GDM1 (cell line): ENCODE measurements around the gene C14orf132.

Experiments
- DNase-seq: peaks from one replicate; lab custom pipeline; 2025; lab: John Stamatoyannopoulos, UW

Gene C14orf132

DNA sequence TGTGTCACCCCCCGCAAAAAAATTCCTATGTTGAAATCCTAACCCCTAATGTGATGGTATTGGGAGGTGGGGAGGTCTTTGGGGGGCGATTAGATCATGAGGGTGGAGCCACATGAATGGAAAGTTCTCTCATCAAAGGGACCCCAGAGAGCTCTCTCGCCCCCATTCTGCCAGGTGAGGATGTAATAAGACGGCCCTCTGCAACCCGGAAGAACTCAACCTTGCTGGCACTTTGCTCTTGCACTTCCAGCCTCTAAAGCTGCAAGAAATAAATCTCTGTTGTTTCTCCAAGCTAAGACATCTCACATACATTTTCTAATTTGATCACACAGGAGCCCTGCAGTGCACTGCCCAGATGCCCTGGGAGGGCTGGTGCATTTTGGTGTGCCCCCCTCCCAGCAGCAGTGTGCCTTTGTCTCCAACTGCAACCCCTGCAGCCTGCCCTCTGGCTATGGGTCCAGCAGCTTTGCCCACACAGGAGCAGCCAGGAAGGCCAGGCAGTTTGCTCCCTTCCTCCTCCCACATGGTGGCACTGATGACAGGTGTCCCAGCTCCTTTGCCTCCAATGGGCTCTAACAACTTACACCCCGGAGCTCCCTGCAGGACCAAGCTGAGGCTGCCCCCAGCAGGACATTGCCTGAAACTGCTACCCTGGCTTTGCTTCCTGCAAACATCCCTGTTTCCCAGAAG lies 59.3 kb downstream of the C14orf132 start:
- DNase-seq: no peak

- no peak for DNase-seq
These were observed 59.8 kb downstream of the C14orf132 start for GRCh38 chr14:96098999-96099335.

DNA sequence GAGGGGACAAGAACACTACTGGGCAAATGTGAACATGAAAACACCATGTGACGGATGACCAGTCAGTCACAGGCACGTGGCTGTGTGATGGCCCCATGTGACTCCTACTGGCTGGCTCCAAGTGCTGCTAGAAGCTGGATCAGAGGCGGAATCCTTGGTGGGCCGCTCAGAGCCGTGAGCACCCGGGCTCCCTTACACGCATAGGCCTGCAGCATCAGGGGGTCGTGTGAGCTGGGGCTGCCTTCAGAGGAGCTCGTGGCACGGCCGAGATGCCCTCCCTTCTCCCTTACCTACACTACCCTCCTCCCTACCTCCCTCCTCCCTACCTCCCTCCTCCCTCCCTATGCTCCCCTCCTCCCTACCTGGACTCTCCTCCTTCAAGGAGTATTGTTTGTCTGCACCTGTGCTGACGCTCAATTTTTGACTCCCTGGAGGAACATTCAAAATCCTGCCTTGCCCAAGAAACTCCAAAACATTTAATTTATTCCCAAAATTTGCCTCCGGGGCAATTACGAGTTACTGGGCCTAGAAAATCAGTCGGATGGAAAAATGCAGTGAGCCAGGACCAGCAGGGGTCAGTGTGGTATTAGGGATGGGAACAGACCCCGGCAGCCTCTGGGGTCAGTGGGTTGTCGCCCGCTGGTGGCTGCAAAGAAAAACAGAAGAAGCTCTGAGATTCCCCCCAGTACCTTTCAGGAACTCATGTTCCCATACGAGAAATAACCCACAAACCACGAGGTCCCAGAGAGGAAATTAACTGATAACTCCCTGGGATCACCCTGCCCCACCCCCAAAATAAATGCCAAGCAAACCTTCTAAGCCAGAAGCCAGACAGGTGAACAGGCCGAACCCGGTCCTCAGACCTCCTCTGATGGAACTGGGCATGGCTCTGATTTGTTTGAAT lies 61.3 kb downstream of the C14orf132 start:
- DNase-seq: peak; percentile 22

DNA sequence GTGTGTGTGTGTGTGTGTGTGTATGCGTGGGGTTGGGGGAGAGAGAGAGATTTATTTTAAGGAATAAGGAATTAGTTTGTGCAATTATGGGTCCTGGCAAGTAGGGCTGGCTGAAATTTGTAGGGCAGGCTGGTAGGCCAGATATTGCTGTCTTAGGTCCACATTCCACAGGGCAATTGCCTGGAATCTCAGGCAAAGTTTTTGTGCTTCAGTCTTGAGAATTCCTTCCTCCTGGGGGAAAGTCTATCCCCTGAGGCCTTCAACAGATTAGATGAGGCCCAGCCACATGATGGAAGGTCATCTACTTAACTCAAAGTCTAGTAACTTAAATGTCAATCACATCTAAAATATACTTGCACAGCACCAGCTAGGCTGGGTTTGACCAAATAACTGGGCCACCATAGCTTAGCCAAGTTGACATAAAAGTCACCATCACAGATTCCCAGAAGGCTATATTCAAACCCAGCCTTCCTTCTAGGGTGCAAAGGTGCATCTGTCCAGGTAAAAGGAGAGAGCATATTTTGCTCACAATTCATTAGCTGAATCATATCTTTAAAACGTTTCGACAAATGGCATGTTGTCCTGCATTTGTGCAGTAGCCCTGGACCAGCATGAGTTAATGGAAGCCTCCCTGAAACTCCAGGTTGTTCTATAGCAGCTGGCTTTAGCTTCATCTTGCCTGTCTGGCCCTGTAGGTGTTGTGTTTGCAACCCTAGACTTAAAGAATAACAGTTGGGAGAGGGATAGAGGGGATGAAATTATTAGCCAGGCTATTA lies 63.1 kb downstream of the C14orf132 start:
- no peak for DNase-seq

DNA sequence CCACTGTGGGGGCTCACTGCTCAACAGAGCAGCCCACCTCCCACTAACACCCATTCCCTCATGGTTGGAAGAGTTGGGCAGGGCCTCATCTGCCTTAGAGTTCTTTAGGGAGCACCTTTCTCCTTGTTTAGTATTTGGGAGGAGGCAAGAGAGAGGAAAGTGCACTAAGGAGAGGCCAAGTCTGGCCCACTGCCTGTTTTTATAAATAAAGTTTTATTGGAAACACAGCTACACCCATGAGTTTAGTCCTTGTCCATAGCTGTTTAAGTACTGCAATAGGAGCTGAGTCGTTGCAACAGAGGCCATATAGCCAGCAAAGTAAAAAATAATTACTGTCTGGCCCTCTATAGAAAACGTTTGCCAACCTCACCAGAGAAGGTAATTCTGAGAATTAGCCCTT lies 63.9 kb downstream of the C14orf132 start:
- DNase-seq: no peak

DNA sequence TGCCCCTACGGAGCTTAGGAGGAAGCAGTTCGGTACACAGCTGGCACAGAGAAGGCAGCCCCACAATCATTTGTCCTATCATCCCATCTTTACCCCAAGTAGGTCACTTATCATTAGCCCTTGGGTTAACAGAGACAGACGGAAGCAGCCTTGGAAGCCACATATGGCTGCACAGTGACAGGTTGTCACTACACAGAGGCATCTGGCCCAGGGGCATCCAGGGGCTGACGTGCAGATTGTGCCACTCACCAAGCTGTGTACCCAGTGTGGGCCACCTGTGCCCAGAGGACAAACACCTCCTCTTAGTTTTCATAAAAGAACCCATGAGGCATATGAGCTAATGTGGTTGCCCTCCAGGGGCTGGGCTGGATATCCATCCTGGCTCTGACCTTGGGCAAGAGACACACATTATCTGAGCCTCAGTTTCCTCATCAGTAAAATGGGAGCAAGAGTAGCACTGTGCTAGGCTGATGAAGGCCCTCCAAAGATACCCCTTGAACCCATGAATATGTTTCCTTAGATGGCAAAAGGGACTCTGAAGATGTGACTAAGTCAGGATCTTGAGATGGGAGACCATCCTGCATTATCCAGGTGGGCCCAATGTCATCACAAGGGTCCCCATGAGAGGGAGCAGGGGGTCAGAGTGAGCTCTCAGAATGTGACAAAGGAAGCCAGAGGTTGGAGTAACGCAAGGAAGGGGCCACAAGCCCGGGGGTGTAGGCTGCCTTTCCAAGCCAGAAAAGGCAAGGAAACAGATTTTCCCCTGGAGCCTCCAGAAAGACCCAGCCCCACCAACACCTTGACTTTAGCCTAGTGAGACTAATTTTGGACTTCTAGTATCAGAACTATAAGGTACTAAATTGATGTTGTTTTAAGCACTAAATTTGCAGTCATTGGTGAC lies 64.6 kb downstream of the C14orf132 start:
- no peak for DNase-seq

GRCh38 chr14:96104469-96105057 lies 65.4 kb downstream of the C14orf132 start:
- DNase-seq: no peak

GRCh38 chr14:96105089-96105925 lies 66.1 kb downstream of the C14orf132 start:
- DNase-seq: no peak

GRCh38 chr14:96105926-96106441 lies 66.8 kb downstream of the C14orf132 start:
- no peak for DNase-seq

DNA sequence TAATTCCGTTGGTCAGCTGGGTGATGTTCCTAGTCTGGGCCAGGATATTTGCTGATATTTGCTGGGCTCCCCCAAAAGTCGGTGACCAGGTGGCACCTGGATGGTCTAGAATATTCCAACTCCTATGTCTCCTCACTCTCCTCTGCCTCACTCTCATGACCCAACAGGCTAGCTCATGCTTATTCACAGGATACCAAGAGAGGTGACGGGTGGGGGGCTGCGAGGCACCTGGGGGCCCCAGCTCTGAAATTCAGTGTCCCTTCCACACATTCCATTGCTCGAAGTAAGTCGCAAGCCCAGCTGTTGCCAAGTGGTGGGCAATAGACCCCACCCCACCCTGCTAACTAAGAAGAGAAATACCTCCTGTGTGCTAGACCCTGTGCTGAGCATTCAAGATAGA lies 67.7 kb downstream of the C14orf132 start:
- no peak for DNase-seq

GRCh38 chr14:96108061-96108795 lies 69.1 kb downstream of the C14orf132 start:
- no peak for DNase-seq

- no peak for DNase-seq
These were observed 69.7 kb downstream of the C14orf132 start for GRCh38 chr14:96108911-96109310.

GRCh38 chr14:96109596-96110355 lies 70.6 kb downstream of the C14orf132 start:
- DNase-seq: no peak

- DNase-seq: no peak
These were observed 72.9 kb downstream of the C14orf132 start for GRCh38 chr14:96112032-96112431.

- DNase-seq: no peak
These were observed 74.8 kb downstream of the C14orf132 start for GRCh38 chr14:96114002-96114401.

DNA sequence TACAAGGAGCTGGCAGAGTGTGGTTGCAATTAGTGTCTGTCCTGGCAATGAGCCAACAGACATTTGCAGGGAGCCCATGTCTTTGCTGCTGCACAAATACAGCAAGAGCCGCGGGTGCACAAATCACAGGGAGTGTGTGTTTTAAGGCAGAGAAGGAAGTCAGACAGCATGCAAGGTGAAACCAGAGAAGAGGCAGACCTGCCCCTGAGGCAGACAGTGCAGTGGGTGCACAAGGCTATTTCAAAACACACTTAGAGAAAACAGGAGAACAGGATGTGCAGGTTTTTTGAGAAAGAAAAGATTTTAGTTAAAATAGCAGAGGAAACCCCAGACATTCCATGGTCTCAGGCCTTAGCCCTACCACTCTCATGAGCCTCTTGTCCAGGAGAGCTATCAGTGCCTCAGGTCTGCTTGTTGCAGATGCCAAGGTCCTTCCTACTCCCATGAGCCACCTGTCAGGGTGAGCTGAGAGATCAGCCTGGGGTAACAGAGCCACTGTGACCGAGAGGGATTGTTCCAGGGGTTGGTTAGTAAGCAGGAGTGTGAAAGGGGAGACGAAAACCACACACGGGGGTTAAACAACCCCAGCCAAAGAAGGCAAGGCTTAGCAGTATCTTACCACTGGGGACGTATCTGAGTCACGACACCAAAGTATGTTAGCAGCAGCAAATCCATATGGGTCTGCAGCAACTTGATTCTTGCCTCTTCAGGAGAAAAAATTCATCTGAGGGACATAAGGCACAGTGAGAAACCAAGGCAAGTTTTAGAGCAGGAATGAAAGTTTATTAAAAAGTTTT lies 78.1 kb downstream of the C14orf132 start:
- DNase-seq: no peak

- no peak for DNase-seq
These were observed 78.8 kb downstream of the C14orf132 start for GRCh38 chr14:96117960-96118359.

- DNase-seq: no peak
These were observed 79.2 kb downstream of the C14orf132 start for GRCh38 chr14:96118391-96118790.
